ENCODE data around the gene ZSCAN31. TPM values are rescaled to one million over a fixed set of nuclear protein-coding genes. Genes with fewer than 3 reads are reported as not detected.
"Not testable (repeated sequence)": the region's sequence is repeated elsewhere in the genome, so short reads cannot be mapped to it uniquely, and the experiment has no call there.

The ZSCAN31 gene
- total RNA-seq, 1 experiment from 2014 or later, result 10.1 TPM

DNA sequence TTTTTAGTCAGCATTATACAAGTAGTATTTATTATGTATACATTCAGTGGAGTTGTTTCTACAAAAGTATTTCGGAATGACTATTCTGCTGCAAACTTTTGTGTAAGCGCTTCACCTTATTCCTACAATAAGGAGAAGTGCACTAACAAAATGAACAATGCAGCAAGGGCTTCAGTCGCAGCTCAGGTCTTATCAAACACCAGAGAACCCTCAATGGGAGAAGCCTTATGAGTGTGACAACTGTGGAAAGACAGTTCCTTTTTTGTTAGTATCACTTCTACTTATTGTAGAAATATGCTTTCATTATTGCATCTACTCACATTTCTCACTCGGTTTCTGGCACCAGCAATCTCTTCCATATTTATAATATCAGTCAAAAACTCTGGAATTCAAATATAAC, 32.6 kb upstream of the ZSCAN31 start:
- no peak for DNase-seq (ENCODE audit: low read depth, low spot score)

GRCh38 chr6:28365590-28365989, 29.6 kb upstream of the ZSCAN31 start:
- BruUV-seq (replicated peaks); POLR2A ChIA-PET; DNase-seq (ENCODE audit: low read depth, low spot score); H2AFZ ChIP-seq (ENCODE audit: low read depth, low read length, poor library complexity, severe bottlenecking); H3K4me3 ChIP-seq (replicated peaks in 1 of 2; ENCODE audit: low read depth in 1 of 2, low read length in 2 of 2); H3K9me3 ChIP-seq (ENCODE audit: control insufficient read depth in 1 of 2, insufficient read depth in 1 of 2, low read depth in 1 of 2, low read length in 2 of 2); H3K27ac ChIP-seq (ENCODE audit: low read depth, low read length); H3K9me2 ChIP-seq (ENCODE audit: insufficient read depth); RAD21 ChIA-PET (ENCODE audit: low non-redundant PET in 1 of 2, low total read pairs in 2 of 2, uncharacterized antibody in 2 of 2, unreplicated experiment in 2 of 2); intact Hi-C loops (cut with micrococcal nuclease); H4K20me1 ChIP-seq (ENCODE audit: insufficient read depth); H3K4me1 ChIP-seq (ENCODE audit: control insufficient read depth in 1 of 2, insufficient read depth in 2 of 2, low read length in 2 of 2); ATAC-seq; H3K27me3 ChIP-seq (ENCODE audit: insufficient read depth, low read length); H3K79me2 ChIP-seq (ENCODE audit: insufficient read depth, low read length); H3K9ac ChIP-seq (ENCODE audit: low read length); CTCF ChIA-PET; H3K4me2 ChIP-seq (ENCODE audit: low read length): not testable (repeated sequence)
- peaks cover 16 to 19% of the 10 kb centered on the region in 2 experiments for H3K36me3 ChIP-seq (ENCODE audit: control insufficient read depth in 1 of 2, insufficient read depth in 2 of 2, low read length in 2 of 2)

More for the DNA sequence above, 32.6 kb upstream of the ZSCAN31 start:
- H3K79me2 ChIP-seq (ENCODE audit: insufficient read depth, low read length), result no peaks in the 10 kb centered on the region
- H3K27me3 ChIP-seq (ENCODE audit: insufficient read depth, low read length), result no peaks in the 10 kb centered on the region
- peaks cover 13 to 17% of the 10 kb centered on the region in 2 experiments; a peak in 3 of 4 replicates for H3K36me3 ChIP-seq (ENCODE audit: control insufficient read depth in 1 of 2, insufficient read depth in 2 of 2, low read length in 2 of 2)
- TF ChIP-seq ELF1 (IDR thresholded peaks at IDR 0.05; ENCODE audit: borderline replicate concordance, low read depth), result no peak
- TF ChIP-seq CBX3 (IDR thresholded peaks at IDR 0.05; ENCODE audit: low read depth), result no peak
- no peak for TF ChIP-seq RAD21 (IDR thresholded peaks at IDR 0.05; ENCODE audit: low read depth)
- no peak for TF ChIP-seq EGR1 (IDR thresholded peaks at IDR 0.05; ENCODE audit: low read depth)
- no peak for TF ChIP-seq EZH2phosphoT487 (IDR thresholded peaks at IDR 0.05; ENCODE audit: borderline replicate concordance)
- no peak for TF ChIP-seq REST (IDR thresholded peaks at IDR 0.05; ENCODE audit: low read depth)
- TF ChIP-seq POLR2A (IDR thresholded peaks at IDR 0.05; ENCODE audit: borderline replicate concordance, extremely low read depth, insufficient read depth, insufficient read length), result no peak
- TF ChIP-seq, protein P1, sequence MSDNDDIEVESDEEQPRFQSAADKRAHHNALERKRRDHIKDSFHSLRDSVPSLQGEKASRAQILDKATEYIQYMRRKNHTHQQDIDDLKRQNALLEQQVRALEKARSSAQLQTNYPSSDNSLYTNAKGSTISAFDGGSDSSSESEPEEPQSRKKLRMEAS (IDR thresholded peaks at IDR 0.05), result no peak
- TF ChIP-seq ZNF274 (IDR thresholded peaks at IDR 0.05; ENCODE audit: low read depth, low read length), result no peak
- TF ChIP-seq, protein P2, sequence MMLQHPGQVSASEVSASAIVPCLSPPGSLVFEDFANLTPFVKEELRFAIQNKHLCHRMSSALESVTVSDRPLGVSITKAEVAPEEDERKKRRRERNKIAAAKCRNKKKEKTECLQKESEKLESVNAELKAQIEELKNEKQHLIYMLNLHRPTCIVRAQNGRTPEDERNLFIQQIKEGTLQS (IDR thresholded peaks at IDR 0.05), result no peak
- no peak for TF ChIP-seq TCF7L2 (IDR thresholded peaks at IDR 0.05; ENCODE audit: borderline replicate concordance, extremely low read depth, insufficient read depth, insufficient read length)
- H3K4me1 ChIP-seq (ENCODE audit: control insufficient read depth in 1 of 2, insufficient read depth in 2 of 2, low read length in 2 of 2), result no peaks in the 10 kb centered on the region
- ATAC-seq, result no peak
- H3K9ac ChIP-seq (ENCODE audit: low read length), result no peak overlapping the region
- intact Hi-C loops (cut with micrococcal nuclease), result no loop called here
- H3K4me3 ChIP-seq (replicated peaks in 1 of 2; ENCODE audit: low read depth in 1 of 2, low read length in 2 of 2), result no peak overlapping the region
- RAD21 ChIA-PET (ENCODE audit: low non-redundant PET in 1 of 2, low total read pairs in 2 of 2, uncharacterized antibody in 2 of 2, unreplicated experiment in 2 of 2), result no interaction called here
- H3K4me2 ChIP-seq (ENCODE audit: low read length), result no peak overlapping the region
- H3K27ac ChIP-seq (ENCODE audit: low read depth, low read length), result no peak overlapping the region
- no peaks in the 10 kb centered on the region for H3K9me3 ChIP-seq (ENCODE audit: control insufficient read depth in 1 of 2, insufficient read depth in 1 of 2, low read depth in 1 of 2, low read length in 2 of 2)
- POLR2A ChIA-PET, result no interaction called here
- BruUV-seq (replicated peaks), result no TSS peak
- no peaks in the 10 kb centered on the region for H3K9me2 ChIP-seq (ENCODE audit: insufficient read depth)
- H4K20me1 ChIP-seq (ENCODE audit: insufficient read depth), result no peaks in the 10 kb centered on the region
- CTCF ChIA-PET, result no interaction called here
- H2AFZ ChIP-seq (ENCODE audit: low read depth, low read length, poor library complexity, severe bottlenecking), result no peak overlapping the region
